Measurements from ENCODE around the gene C4orf54. TPM values are rescaled to one million over a fixed set of nuclear protein-coding genes. Genes with fewer than 3 reads are reported as not detected.

Gene C4orf54
- total RNA-seq, 1 experiment from 2014 or later: 4.7 TPM

DNA sequence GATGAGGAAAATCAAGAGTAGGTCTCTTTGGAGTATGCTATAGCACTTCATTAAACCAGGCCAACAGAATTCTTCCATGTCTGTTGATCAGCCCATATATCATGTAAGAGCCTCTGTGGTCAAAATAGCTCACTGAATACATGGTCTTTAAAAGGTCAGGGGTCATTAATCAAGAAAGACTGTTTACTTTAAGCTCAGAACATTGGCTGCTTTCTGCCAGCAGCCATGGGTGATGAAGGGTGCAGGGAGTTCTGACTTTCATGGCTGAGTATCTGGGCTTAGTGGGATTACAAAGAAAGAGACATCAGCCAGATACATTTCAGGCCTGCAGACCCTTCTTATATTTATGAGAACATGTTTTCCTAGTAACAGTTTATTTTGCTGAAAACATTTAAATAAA lies 7.1 kb upstream of the C4orf54 start:
- DNase-seq: no peak
- no peak overlapping the region for H2AFZ ChIP-seq (ENCODE audit: low read length)

DNA sequence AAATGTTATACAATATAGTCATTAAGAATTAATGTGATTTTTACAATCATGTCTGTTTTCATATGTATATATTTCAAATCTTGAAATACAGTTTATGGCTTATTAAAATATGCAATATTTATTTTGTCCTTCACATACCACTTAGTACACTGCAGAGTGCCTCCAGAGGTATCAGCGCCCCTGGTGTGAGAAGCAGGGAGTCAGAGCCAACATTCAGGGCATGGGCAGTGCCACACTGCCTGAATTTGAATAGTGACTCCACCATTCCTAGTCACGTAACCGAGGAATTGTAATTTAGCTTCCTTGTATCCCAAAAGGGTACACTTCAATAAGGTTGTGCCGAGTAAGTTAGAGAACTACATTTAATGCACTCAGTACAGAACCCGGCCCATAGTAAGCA lies 4.3 kb upstream of the C4orf54 start:
- Histone ChIP-seq H3K27ac (ENCODE audit: low read length) (no peak overlapping the region), H3K9me3 (ENCODE audit: low read length) (no peaks in the 10 kb centered on the region), H3K4me2 (ENCODE audit: low read depth, low read length, poor library complexity, severe bottlenecking) (no peak overlapping the region), H3K9ac (ENCODE audit: low read length) (no peak overlapping the region), H3K4me1 (ENCODE audit: low read length) (no peaks in the 10 kb centered on the region), H3K27me3 (ENCODE audit: low read length) (no peaks in the 10 kb centered on the region), H4K20me1 (ENCODE audit: insufficient read depth, low read depth, low read length) (no peaks in the 10 kb centered on the region), H2AFZ (ENCODE audit: low read length) (no peak overlapping the region), H3K9me2 (replicated peaks; ENCODE audit: insufficient read depth, low read length) (no peaks in the 10 kb centered on the region), H3K4me3 (ENCODE audit: low read length) (no peak overlapping the region), H3K79me2 (ENCODE audit: low read length) (no peaks in the 10 kb centered on the region), H3K36me3 (ENCODE audit: insufficient read depth, low read length) (no peaks in the 10 kb centered on the region)
- no peak for DNase-seq

More for the DNA sequence above, 7.1 kb upstream of the C4orf54 start:
- Histone ChIP-seq H3K27ac (ENCODE audit: low read length) (no peak overlapping the region), H4K20me1 (ENCODE audit: insufficient read depth, low read depth, low read length) (no peaks in the 10 kb centered on the region), H3K27me3 (ENCODE audit: low read length) (no peaks in the 10 kb centered on the region), H3K4me3 (ENCODE audit: low read length) (no peak overlapping the region), H3K9me2 (replicated peaks; ENCODE audit: insufficient read depth, low read length) (no peaks in the 10 kb centered on the region), H3K4me2 (ENCODE audit: low read depth, low read length, poor library complexity, severe bottlenecking) (no peak overlapping the region), H3K36me3 (ENCODE audit: insufficient read depth, low read length) (no peaks in the 10 kb centered on the region), H3K9me3 (ENCODE audit: low read length) (no peaks in the 10 kb centered on the region), H3K4me1 (ENCODE audit: low read length) (no peaks in the 10 kb centered on the region), H3K9ac (ENCODE audit: low read length) (no peak overlapping the region), H3K79me2 (ENCODE audit: low read length) (no peaks in the 10 kb centered on the region)

DNA sequence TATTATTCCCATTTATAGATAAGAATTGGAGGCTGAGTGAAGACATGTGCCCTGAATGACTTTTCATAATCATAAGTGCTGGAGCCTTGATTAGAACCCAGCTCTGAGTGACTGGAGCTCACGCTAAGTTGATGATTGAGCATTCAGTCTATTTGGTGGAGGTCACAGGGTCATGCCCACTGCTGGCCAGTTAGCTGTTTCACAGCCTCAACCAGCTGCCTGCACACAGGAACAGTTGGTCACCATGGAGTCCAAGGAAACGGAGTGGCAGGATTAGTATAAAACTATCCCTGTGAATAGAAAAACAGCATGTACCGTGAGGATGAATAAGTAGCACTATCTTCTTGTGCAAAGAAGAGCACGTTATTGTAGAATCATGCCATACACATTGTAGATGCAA lies 1.0 kb upstream of the C4orf54 start:
- Histone ChIP-seq H3K4me2 (ENCODE audit: low read depth, low read length, poor library complexity, severe bottlenecking) (no peak overlapping the region), H3K36me3 (ENCODE audit: insufficient read depth, low read length) (no peaks in the 10 kb centered on the region), H2AFZ (ENCODE audit: low read length) (no peak overlapping the region), H3K27me3 (ENCODE audit: low read length) (no peaks in the 10 kb centered on the region), H3K4me3 (ENCODE audit: low read length) (no peak overlapping the region), H3K79me2 (ENCODE audit: low read length) (no peaks in the 10 kb centered on the region), H3K27ac (ENCODE audit: low read length) (no peak overlapping the region), H3K9me2 (replicated peaks; ENCODE audit: insufficient read depth, low read length) (no peaks in the 10 kb centered on the region), H3K4me1 (ENCODE audit: low read length) (peaks cover 24% of the 10 kb centered on the region), H4K20me1 (ENCODE audit: insufficient read depth, low read depth, low read length) (no peaks in the 10 kb centered on the region), H3K9ac (ENCODE audit: low read length) (no peak overlapping the region), H3K9me3 (ENCODE audit: low read length) (no peaks in the 10 kb centered on the region)
- no peak for DNase-seq

DNA sequence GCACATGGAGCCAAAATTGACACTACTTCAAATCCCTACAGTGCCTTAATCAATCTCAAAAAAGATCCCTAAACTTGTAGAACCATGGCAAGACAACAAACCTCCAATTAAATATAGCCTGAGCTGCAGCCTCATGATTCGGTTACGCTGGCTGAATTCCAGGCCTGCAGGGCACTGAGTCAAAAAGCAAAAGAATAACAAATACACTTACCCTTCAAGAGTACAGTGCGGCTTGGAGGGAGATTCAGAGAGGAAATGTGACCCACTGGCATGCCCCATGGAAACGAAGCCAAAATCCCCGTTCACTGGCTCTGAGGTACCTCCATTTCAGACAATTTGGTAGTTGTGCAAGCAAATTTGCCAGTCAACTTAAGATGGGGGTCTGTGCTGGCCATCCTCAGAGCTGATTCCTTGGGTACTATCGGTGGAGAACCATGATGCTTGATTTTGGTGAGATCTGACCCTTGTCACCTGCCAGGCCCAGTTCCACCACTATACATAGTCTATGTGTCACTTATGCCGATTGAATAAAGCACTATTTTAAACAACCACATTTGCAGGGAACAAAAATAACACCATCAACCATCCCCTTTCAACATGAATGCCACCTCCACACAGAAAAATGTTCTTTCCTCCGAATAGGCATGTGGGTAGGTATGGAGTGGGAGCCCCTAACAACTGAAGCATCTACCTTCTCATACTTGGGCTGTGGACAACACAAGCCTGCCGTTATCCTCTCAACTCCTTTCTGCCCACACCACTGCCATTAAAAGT lies 2.1 kb downstream of the C4orf54 start:
- Histone ChIP-seq H3K4me1 (ENCODE audit: low read length) (peaks cover 53% of the 10 kb centered on the region), H3K4me3 (ENCODE audit: low read length) (no peak overlapping the region), H3K79me2 (ENCODE audit: low read length) (no peaks in the 10 kb centered on the region), H4K20me1 (ENCODE audit: insufficient read depth, low read depth, low read length) (no peaks in the 10 kb centered on the region), H3K9ac (ENCODE audit: low read length) (no peak overlapping the region), H2AFZ (ENCODE audit: low read length) (no peak overlapping the region), H3K9me3 (ENCODE audit: low read length) (no peaks in the 10 kb centered on the region), H3K27ac (ENCODE audit: low read length) (no peak overlapping the region), H3K27me3 (ENCODE audit: low read length) (no peaks in the 10 kb centered on the region), H3K4me2 (ENCODE audit: low read depth, low read length, poor library complexity, severe bottlenecking) (no peak overlapping the region), H3K36me3 (ENCODE audit: insufficient read depth, low read length) (no peaks in the 10 kb centered on the region), H3K9me2 (replicated peaks; ENCODE audit: insufficient read depth, low read length) (no peaks in the 10 kb centered on the region)
- no peak for DNase-seq

DNA sequence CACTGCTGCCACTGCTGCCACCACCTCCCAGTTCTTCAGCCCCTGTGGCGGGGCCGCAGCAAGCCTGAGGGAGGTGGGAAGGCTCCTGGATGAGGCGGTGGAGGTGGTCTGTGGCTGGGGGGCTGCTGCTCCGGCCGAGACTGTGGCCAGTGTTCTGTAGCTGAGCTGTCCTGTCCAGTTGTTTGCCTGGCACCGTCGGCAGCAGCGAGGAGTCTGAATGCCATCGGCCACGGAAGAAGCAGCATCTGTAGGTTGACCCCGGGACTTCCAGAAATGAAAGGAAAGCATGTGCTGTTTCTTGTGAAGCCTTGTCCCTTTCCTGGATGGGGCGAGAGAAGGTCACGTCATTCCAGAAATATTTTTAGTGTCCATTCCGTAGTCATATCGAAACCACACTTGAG lies 3.3 kb downstream of the C4orf54 start:
- H3K9me2 ChIP-seq (replicated peaks; ENCODE audit: insufficient read depth, low read length): no peaks in the 10 kb centered on the region

DNA sequence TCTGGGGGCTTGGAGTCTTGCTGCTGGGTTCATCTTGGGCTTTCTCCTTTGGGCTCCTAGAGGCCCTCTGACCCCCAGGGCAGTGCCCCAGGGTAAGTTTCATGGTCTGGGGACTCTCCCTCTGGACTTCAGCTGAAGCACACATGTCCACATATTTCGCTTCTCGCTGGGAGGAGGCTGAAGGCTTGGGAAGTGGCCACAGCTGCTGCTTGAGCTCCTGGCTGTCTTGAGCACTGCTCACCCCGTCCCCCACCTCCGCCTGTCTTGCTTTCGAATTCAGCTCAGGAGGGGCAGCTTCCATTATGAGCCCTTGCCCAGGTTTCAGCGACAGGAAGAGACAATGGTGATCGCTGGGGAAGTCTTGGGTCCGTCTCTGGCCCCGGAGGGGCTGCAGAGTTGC lies 3.7 kb downstream of the C4orf54 start:
- H3K27me3 ChIP-seq (ENCODE audit: low read length): no peaks in the 10 kb centered on the region
- H3K9me3 ChIP-seq (ENCODE audit: low read length): no peaks in the 10 kb centered on the region
- peak overlapping the region; percentile 65; the same call in 1 of the 2 replicates for H3K4me3 ChIP-seq (ENCODE audit: low read length)
- H3K4me2 ChIP-seq (ENCODE audit: low read depth, low read length, poor library complexity, severe bottlenecking): peak overlapping the region; percentile 64
- no peak for DNase-seq
- no peak overlapping the region; the same call in 1 of the 2 replicates for H3K27ac ChIP-seq (ENCODE audit: low read length)
- no peaks in the 10 kb centered on the region for H4K20me1 ChIP-seq (ENCODE audit: insufficient read depth, low read depth, low read length)
- peak overlapping the region; percentile 71 for H3K9ac ChIP-seq (ENCODE audit: low read length)
- no peaks in the 10 kb centered on the region for H3K79me2 ChIP-seq (ENCODE audit: low read length)
- H3K9me2 ChIP-seq (replicated peaks; ENCODE audit: insufficient read depth, low read length): no peaks in the 10 kb centered on the region
- H2AFZ ChIP-seq (ENCODE audit: low read length): no peak overlapping the region
- H3K4me1 ChIP-seq (ENCODE audit: low read length): peaks cover 69% of the 10 kb centered on the region
- H3K36me3 ChIP-seq (ENCODE audit: insufficient read depth, low read length): no peaks in the 10 kb centered on the region

More for the DNA sequence above, 3.3 kb downstream of the C4orf54 start:
- H3K36me3 ChIP-seq (ENCODE audit: insufficient read depth, low read length): no peaks in the 10 kb centered on the region
- H3K9ac ChIP-seq (ENCODE audit: low read length): 0 out of 2 replicates have a peak overlapping the region, but pooled peaks have one; percentile 71
- no peaks in the 10 kb centered on the region for H3K27me3 ChIP-seq (ENCODE audit: low read length)
- H2AFZ ChIP-seq (ENCODE audit: low read length): no peak overlapping the region
- no peaks in the 10 kb centered on the region for H3K79me2 ChIP-seq (ENCODE audit: low read length)
- no peaks in the 10 kb centered on the region for H4K20me1 ChIP-seq (ENCODE audit: insufficient read depth, low read depth, low read length)
- H3K4me3 ChIP-seq (ENCODE audit: low read length): peak overlapping the region; percentile 65; the same call in 1 of the 2 replicates
- no peak for DNase-seq
- H3K4me1 ChIP-seq (ENCODE audit: low read length): peaks cover 64% of the 10 kb centered on the region
- peak overlapping the region; percentile 64 for H3K4me2 ChIP-seq (ENCODE audit: low read depth, low read length, poor library complexity, severe bottlenecking)
- no peaks in the 10 kb centered on the region for H3K9me3 ChIP-seq (ENCODE audit: low read length)
- H3K27ac ChIP-seq (ENCODE audit: low read length): no peak overlapping the region

DNA sequence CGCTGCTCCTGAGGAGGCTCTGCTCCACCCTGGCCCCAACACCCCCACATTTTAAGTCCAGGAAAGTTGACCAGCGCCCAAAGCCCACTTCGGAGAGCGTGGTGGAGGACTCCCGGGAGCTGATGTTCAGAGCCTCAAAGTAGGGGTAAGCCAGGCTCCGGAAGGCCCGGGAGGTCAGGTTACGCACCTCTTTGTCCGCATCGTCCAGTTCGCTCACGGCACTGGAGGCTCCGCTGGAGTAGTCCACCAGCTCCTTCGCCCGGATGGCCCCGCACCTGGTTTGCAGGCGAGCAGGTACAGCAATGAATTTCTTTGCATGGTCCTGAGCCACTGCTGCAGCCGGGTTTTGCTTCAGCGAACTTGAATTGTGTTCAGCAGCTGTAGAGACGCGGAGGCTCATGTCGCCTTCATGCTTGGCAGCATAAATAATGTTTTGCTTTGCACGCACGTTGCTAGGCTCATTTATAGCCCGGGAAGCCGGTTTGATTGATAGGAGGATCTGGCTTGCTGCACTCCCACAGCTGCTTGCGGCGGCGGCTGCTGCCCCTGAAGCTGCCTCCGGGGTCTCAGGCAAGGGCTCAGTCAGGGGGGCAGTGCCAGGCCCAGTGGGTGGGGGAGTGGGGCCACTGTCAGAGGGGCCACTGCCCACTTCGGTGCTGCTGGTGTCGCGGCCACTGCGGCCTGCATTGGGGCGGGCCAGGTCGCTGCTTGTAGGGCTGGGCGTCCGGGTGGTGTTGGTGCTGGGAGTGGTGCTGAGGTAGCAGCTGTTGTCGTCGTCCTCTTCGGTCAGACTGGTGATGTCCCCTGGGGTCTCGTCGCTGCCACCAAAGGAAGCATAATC lies 4.8 kb downstream of the C4orf54 start:
- Histone ChIP-seq H3K36me3 (ENCODE audit: insufficient read depth, low read length) (no peaks in the 10 kb centered on the region), H4K20me1 (ENCODE audit: insufficient read depth, low read depth, low read length) (no peaks in the 10 kb centered on the region), H3K9me3 (ENCODE audit: low read length) (no peaks in the 10 kb centered on the region), H3K4me3 (ENCODE audit: low read length) (peak overlapping the region; percentile 65), H3K4me2 (ENCODE audit: low read depth, low read length, poor library complexity, severe bottlenecking) (peak overlapping the region; percentile 64), H3K79me2 (ENCODE audit: low read length) (no peaks in the 10 kb centered on the region), H3K27me3 (ENCODE audit: low read length) (no peaks in the 10 kb centered on the region), H3K4me1 (ENCODE audit: low read length) (peaks cover 80% of the 10 kb centered on the region), H3K27ac (ENCODE audit: low read length) (peak overlapping the region; percentile 84), H2AFZ (ENCODE audit: low read length) (no peak overlapping the region), H3K9me2 (replicated peaks; ENCODE audit: insufficient read depth, low read length) (no peaks in the 10 kb centered on the region), H3K9ac (ENCODE audit: low read length) (peak overlapping the region; percentile 71)
- peak; percentile 94 for DNase-seq

DNA sequence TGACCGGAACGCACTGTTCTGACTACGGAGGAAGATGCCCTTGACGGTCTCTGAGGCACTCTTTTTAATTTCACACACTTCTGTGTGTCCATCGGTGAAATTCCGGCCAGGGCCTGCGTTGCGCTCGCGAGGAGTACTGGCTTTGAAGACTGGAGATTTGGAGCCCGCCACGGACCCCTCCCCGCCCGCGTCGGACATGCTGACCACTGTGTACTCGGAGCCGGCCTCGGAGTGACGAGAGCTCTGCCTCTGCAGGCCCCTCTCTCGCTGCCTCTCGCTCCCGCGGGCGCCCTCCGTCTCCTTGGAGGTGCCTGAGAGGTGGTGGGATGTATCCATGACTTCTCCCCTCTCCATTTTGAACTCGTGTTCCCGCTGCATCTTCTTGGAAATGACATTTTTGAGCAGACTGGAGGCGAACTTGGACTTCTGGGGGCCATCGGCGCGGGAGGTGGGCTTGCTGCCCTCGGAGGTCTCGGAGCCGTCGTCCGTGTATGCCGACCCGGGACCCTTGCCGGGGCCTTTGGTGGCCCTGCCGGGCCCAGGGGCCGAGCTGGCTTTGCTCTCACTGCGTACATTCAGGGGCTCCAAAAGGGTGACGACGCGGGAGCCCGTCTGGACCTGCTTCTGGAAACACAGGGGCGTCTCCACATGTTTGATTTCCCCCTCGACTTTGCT lies 5.7 kb downstream of the C4orf54 start:
- Histone ChIP-seq H3K9me2 (replicated peaks; ENCODE audit: insufficient read depth, low read length) (no peaks in the 10 kb centered on the region), H4K20me1 (ENCODE audit: insufficient read depth, low read depth, low read length) (no peaks in the 10 kb centered on the region)

More for the DNA sequence above, 5.7 kb downstream of the C4orf54 start:
- DNase-seq: no peak
- H3K36me3 ChIP-seq (ENCODE audit: insufficient read depth, low read length): no peaks in the 10 kb centered on the region
- H2AFZ ChIP-seq (ENCODE audit: low read length): no peak overlapping the region
- H3K4me2 ChIP-seq (ENCODE audit: low read depth, low read length, poor library complexity, severe bottlenecking): peak overlapping the region; percentile 64
- H3K9ac ChIP-seq (ENCODE audit: low read length): peak overlapping the region; percentile 61
- H3K27me3 ChIP-seq (ENCODE audit: low read length): no peaks in the 10 kb centered on the region
- H3K4me3 ChIP-seq (ENCODE audit: low read length): peak overlapping the region; percentile 65
- H3K27ac ChIP-seq (ENCODE audit: low read length): peak overlapping the region; percentile 84
- no peaks in the 10 kb centered on the region for H3K79me2 ChIP-seq (ENCODE audit: low read length)
- peaks cover 88% of the 10 kb centered on the region for H3K4me1 ChIP-seq (ENCODE audit: low read length)
- no peaks in the 10 kb centered on the region for H3K9me3 ChIP-seq (ENCODE audit: low read length)
